GM18867 (cell line): Measurements from ENCODE around the gene AP1S3.
"Not testable (repeated sequence)": the region's sequence is repeated elsewhere in the genome, so short reads cannot be mapped to it uniquely, and the experiment has no call there.

Experiments used
- ATAC-seq: cut with Tn5 transposase; IDR thresholded peaks from one replicate; pipeline ENCODE4 v1.9.1; 2021; ENCODE audit warnings: mild to moderate bottlenecking, moderate library complexity; ENCODE audit not compliant: unreplicated experiment

Gene AP1S3

GRCh38 chr2:223837287-223838061 is at the start of gene AP1S3:
TSS of gene AP1S3 (minus strand) at chr2:223837582. CDS start at chr2:223837450, 132 bp downstream.
- ATAC-seq: peak; percentile 73

GRCh38 chr2:223887127-223887526 is 49.7 kb upstream of the AP1S3 start:
- no peak for ATAC-seq

GRCh38 chr2:223886726-223887125 is 49.3 kb upstream of the AP1S3 start:
- ATAC-seq: no peak

GRCh38 chr2:223884399-223884798 is 47.0 kb upstream of the AP1S3 start:
- ATAC-seq: peak; percentile 88

GRCh38 chr2:223882715-223883114 is 45.3 kb upstream of the AP1S3 start:
- ATAC-seq: no peak

- ATAC-seq: no peak
These were observed 43.4 kb upstream of the AP1S3 start for GRCh38 chr2:223880796-223881195.

- ATAC-seq: peak; percentile 41
These were observed 40.5 kb upstream of the AP1S3 start for GRCh38 chr2:223877721-223878410.

GRCh38 chr2:223873672-223874071 is 36.3 kb upstream of the AP1S3 start:
- ATAC-seq: no peak

- ATAC-seq: not testable (repeated sequence)
These were observed 35.4 kb upstream of the AP1S3 start for GRCh38 chr2:223872772-223873171.

GRCh38 chr2:223871661-223872060 is 34.3 kb upstream of the AP1S3 start:
- ATAC-seq: not testable (repeated sequence)

GRCh38 chr2:223870840-223871611 is 33.6 kb upstream of the AP1S3 start:
- no peak for ATAC-seq

GRCh38 chr2:223868005-223868404 is 30.6 kb upstream of the AP1S3 start:
- ATAC-seq: peak; percentile 76

- no peak for ATAC-seq
These were observed 28.6 kb upstream of the AP1S3 start for GRCh38 chr2:223865907-223866508.

- no peak for ATAC-seq
These were observed 27.7 kb upstream of the AP1S3 start for GRCh38 chr2:223865124-223865523.

GRCh38 chr2:223863491-223863890 is 26.1 kb upstream of the AP1S3 start:
- no peak for ATAC-seq

- ATAC-seq: no peak
These were observed 23.7 kb upstream of the AP1S3 start for GRCh38 chr2:223860809-223861738.

- ATAC-seq: no peak
These were observed 21.7 kb upstream of the AP1S3 start for GRCh38 chr2:223859070-223859469.

- peak; percentile 49 for ATAC-seq
These were observed 19.2 kb upstream of the AP1S3 start for GRCh38 chr2:223856584-223856983.

- no peak for ATAC-seq
These were observed 18.6 kb upstream of the AP1S3 start for GRCh38 chr2:223856021-223856420.

- no peak for ATAC-seq
These were observed 18.0 kb upstream of the AP1S3 start for GRCh38 chr2:223855426-223855825.
